Mesendoderm (in vitro differentiated cells): Measurements from ENCODE around the gene SLC25A44.

Experiments used
- DNase-seq: peaks from one replicate; pipeline ENCODE4 v3.0.0; 2013
- H2AK5ac ChIP-seq: 2 replicates; pipeline ENCODE4 v1.6.1; 2013; ENCODE audit warnings: low read length, inconsistent platforms
- H2BK120ac ChIP-seq: 2 replicates; pipeline ENCODE4 v1.6.1; 2013; ENCODE audit warnings: low read depth, mild to moderate bottlenecking, low read length, moderate library complexity, mixed read lengths
- H2BK15ac ChIP-seq: replicated peaks from 2 replicates; pipeline ENCODE4 v1.6.1; 2013; ENCODE audit warnings: low read depth, mild to moderate bottlenecking, moderate library complexity
- H2BK5ac ChIP-seq: 2 replicates; pipeline ENCODE4 v1.6.1; 2013; ENCODE audit warnings: low read length, inconsistent platforms
- H3K18ac ChIP-seq: 2 replicates; pipeline ENCODE4 v1.6.1; 2013; ENCODE audit warnings: mild to moderate bottlenecking, low read length, mixed read lengths
- H3K23ac ChIP-seq: one replicate; pipeline ENCODE4 v1.6.1; 2013; ENCODE audit warnings: low read length
- H3K27ac ChIP-seq: 2 replicates; pipeline ENCODE4 v1.5.1; 2013; ENCODE audit warnings: low read depth, mild to moderate bottlenecking, inconsistent platforms, low read length, moderate library complexity
- H3K27me3 ChIP-seq: 2 replicates; pipeline ENCODE4 v1.6.1; 2013; ENCODE audit warnings: low read length, control low read depth, mild to moderate bottlenecking, inconsistent platforms; ENCODE audit not compliant: insufficient read depth, poor library complexity
- H3K36me3 ChIP-seq: 2 replicates; pipeline ENCODE4 v1.6.1; 2013; ENCODE audit warnings: low read length, inconsistent platforms; ENCODE audit not compliant: control insufficient read depth, insufficient read depth
- H3K4ac ChIP-seq: one replicate; pipeline ENCODE4 v1.6.1; 2013; ENCODE audit warnings: low read depth, mild to moderate bottlenecking, low read length, moderate library complexity
- H3K4me1 ChIP-seq: 2 replicates; pipeline ENCODE4 v1.6.1; 2013; ENCODE audit warnings: low read depth, low read length, inconsistent platforms; ENCODE audit not compliant: control insufficient read depth
- H3K4me2 ChIP-seq: 2 replicates; pipeline ENCODE4 v1.6.1; 2013; ENCODE audit warnings: low read length
- H3K4me3 ChIP-seq: 2 replicates; pipeline ENCODE4 v1.5.1; 2013; ENCODE audit warnings: mild to moderate bottlenecking, low read length
- H3K56ac ChIP-seq: one replicate; pipeline ENCODE4 v1.6.1; 2013; ENCODE audit warnings: low read length
- H3K79me1 ChIP-seq: 2 replicates; pipeline ENCODE4 v1.6.1; 2013; ENCODE audit warnings: low read length, inconsistent platforms
- H3K79me2 ChIP-seq: 2 replicates; pipeline ENCODE4 v1.6.1; 2013; ENCODE audit warnings: mild to moderate bottlenecking, low read length; ENCODE audit not compliant: control insufficient read depth, insufficient read depth
- H3K9ac ChIP-seq: 2 replicates; pipeline ENCODE4 v1.6.1; 2013; ENCODE audit warnings: low read length, inconsistent platforms
- H4K5ac ChIP-seq: one replicate; pipeline ENCODE4 v1.6.1; 2013; ENCODE audit warnings: low read length
- H4K8ac ChIP-seq: one replicate; pipeline ENCODE4 v1.6.1; 2013; ENCODE audit warnings: low read depth, mild to moderate bottlenecking, control low read depth, low read length, moderate library complexity
- WGBS: extraction: QIAGEN DNeasy Blood & Tissue Kit; methylation state at CpG from one replicate; pipeline ENCODE4 v1.1.7; 2013; ENCODE audit warnings: low lambda C conversion rate, missing lambda C conversion rate; ENCODE audit not compliant: insufficient coverage; ENCODE audit errors: extremely low coverage; 5-methylcytosine and 5-hydroxymethylcytosine counted together

SLC25A44 gene

DNA sequence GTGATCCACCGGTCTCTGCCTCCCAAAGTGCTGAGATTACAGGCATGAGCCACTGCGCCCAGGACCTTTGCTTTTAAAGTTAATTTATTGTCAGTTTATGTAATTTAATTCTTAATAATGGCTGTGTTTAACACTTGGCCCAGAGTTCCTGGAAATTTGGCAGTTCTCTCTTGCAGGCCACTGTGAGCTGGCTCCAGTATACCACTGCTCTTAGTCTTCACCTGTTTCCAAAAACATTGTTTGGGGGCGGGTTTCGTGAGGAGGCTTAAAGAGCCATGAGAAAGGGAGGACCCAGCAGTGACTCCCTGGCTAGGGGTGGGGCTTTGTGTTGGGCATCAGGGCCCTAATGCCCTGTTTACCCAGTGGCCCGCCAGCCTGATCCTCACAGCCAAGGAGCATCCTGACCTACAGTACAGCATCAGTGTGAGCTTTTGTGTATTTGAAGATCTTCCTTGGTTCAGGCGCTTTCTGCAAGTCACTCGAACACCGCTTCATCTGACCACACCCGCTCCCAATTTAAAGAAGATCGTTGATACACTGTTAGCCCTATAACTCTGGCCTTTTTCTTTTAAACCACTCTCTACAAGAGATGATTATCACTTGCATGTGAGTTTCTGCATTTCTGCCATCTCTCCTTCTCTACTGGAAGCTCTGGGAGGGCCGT is 36.0 kb downstream of the SLC25A44 start:
- no peak overlapping the region for H3K27ac ChIP-seq
- H3K27me3 ChIP-seq, result no peaks in the 10 kb centered on the region
- no peak overlapping the region for H2BK120ac ChIP-seq
- no peak overlapping the region for H3K56ac ChIP-seq
- no peak overlapping the region for H3K4me3 ChIP-seq
- H3K4me1 ChIP-seq, result no peaks in the 10 kb centered on the region
- H3K9ac ChIP-seq, result no peak overlapping the region
- DNase-seq, result no peak
- no peaks in the 10 kb centered on the region for H3K79me1 ChIP-seq
- no peak overlapping the region for H2AK5ac ChIP-seq
- H2BK15ac ChIP-seq, result no peak overlapping the region
- H4K8ac ChIP-seq, result no peak overlapping the region
- no peak overlapping the region for H4K5ac ChIP-seq
- H3K4me2 ChIP-seq, result no peak overlapping the region
- no peak overlapping the region for H2BK5ac ChIP-seq
- no CpG with 5 or more reads among the region's 11 CpGs for WGBS
- H3K18ac ChIP-seq, result no peak overlapping the region
- no peak overlapping the region for H3K23ac ChIP-seq
- H3K79me2 ChIP-seq, result no peaks in the 10 kb centered on the region
- no peak overlapping the region for H3K4ac ChIP-seq
- H3K36me3 ChIP-seq, result peaks cover 2% of the 10 kb centered on the region

DNA sequence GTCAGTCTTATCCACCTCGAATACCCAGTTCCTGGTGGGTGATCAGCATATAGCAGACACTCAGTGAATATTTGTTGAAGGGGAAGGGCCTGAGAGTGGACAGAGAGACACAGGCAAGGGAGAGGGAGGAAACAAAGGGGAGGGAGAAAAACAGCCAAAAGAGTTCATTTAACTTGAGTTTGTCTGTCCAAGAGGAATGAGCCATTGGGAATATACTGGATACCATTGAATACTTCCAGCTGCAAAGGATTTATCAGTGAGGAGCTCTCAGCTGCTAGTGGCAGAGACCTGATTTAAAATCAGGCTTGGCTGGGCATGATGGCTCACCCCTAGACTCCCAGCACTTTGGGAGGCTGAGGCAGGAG is 36.6 kb downstream of the SLC25A44 start:
- no peak overlapping the region for H2BK15ac ChIP-seq
- no peaks in the 10 kb centered on the region for H3K79me1 ChIP-seq
- no peak for DNase-seq
- no peak overlapping the region for H3K27ac ChIP-seq
- H3K23ac ChIP-seq, result no peak overlapping the region
- H4K5ac ChIP-seq, result no peak overlapping the region
- no peak overlapping the region for H2BK5ac ChIP-seq
- no peak overlapping the region for H4K8ac ChIP-seq
- H3K36me3 ChIP-seq, result peaks cover 2% of the 10 kb centered on the region
- no peak overlapping the region for H3K18ac ChIP-seq
- H3K4me1 ChIP-seq, result no peaks in the 10 kb centered on the region
- no CpG with 5 or more reads among the region's 1 CpG for WGBS
- H3K4ac ChIP-seq, result no peak overlapping the region
- H3K9ac ChIP-seq, result no peak overlapping the region
- H3K56ac ChIP-seq, result no peak overlapping the region
- no peak overlapping the region for H3K4me2 ChIP-seq
- H3K27me3 ChIP-seq, result no peaks in the 10 kb centered on the region
- H2AK5ac ChIP-seq, result no peak overlapping the region
- no peaks in the 10 kb centered on the region for H3K79me2 ChIP-seq
- H3K4me3 ChIP-seq, result no peak overlapping the region
- H2BK120ac ChIP-seq, result no peak overlapping the region

DNA sequence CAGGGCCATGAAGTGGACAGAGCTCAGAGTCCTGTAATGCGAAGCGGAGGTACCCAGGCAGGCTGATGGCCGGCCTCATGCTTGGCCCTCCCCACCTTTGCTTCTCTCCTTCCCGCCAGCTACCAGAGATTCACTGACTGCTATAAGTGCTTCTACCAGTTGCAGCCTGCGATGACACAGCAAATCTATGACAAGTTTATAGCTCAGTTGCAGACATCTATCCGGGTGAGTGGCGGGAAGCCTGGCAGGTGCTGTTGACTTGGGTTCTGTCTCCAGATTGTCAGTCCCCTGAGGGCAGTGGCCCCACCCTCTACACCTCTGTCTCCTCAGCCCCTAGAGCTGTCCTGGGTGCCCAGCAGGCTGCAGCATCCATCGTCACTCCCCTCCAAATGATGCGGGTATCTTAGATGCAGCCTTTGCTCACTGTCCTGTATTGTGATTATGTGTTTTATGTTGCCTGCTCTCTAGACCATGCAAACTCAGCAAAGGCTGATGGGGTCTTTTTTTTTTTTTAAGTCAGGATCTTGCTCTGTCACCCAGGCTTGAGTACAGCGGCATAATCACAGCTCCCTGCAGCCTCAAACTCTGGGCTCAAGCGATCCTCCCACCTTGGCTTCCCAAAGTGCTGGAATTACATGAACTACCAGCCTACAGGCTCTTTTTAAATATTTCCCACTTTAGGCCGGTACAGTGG is 38.4 kb downstream of the SLC25A44 start:
- Histone ChIP-seq H3K79me2 (no peaks in the 10 kb centered on the region), H3K4ac (no peak overlapping the region), H2BK120ac (no peak overlapping the region), H3K27me3 (no peaks in the 10 kb centered on the region), H3K27ac (no peak overlapping the region), H2BK15ac (no peak overlapping the region), H3K4me1 (no peaks in the 10 kb centered on the region), H4K8ac (no peak overlapping the region), H2AK5ac (no peak overlapping the region), H3K23ac (no peak overlapping the region), H3K79me1 (no peaks in the 10 kb centered on the region), H3K4me3 (no peak overlapping the region), H3K36me3 (peaks cover 3% of the 10 kb centered on the region), H3K56ac (no peak overlapping the region), H3K4me2 (no peak overlapping the region), H2BK5ac (no peak overlapping the region), H4K5ac (no peak overlapping the region), H3K18ac (no peak overlapping the region), H3K9ac (no peak overlapping the region)
- no peak for DNase-seq
- no CpG with 5 or more reads among the region's 12 CpGs for WGBS

DNA sequence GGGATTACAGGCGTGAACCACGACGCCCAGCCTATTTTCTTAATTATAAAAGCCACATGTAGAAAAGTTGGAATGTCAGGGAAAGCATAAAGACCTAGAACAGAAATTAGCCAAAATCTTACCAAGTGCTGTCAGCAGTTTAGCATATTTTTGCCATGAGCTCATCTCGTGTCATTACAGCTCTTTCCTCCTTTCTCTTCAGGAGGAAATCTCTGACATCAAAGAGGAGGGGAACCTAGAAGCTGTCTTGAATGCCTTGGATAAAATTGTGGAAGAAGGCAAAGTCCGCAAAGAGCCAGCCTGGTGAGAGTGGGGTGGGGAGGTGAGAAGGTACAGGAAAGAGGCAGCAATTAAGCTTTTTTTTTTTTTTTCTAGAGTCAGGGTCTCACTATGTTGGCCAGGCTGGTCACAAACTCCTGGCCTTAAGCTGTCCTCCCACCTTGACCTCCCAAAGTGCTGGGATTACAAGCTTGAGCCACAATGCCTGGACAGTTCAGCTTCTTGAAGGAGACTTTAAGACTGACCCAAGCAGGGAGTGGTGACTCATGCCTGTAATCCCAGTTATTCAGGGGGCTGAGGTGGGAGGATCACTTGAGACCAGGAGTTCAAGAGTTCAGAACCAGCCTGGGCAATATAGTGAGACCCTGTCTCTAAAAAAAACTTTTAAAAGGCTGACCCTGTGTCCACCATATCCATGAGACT is 39.7 kb downstream of the SLC25A44 start:
- Histone ChIP-seq H3K79me1 (no peaks in the 10 kb centered on the region), H3K27ac (no peak overlapping the region), H3K9ac (no peak overlapping the region), H2BK5ac (no peak overlapping the region), H3K27me3 (no peaks in the 10 kb centered on the region), H3K4ac (no peak overlapping the region), H3K4me2 (no peak overlapping the region), H4K8ac (no peak overlapping the region), H4K5ac (no peak overlapping the region), H3K36me3 (peaks cover 6% of the 10 kb centered on the region), H3K23ac (no peak overlapping the region), H2BK15ac (no peak overlapping the region), H3K4me3 (no peak overlapping the region), H3K79me2 (no peaks in the 10 kb centered on the region), H2AK5ac (no peak overlapping the region), H2BK120ac (no peak overlapping the region), H3K56ac (no peak overlapping the region), H3K4me1 (no peaks in the 10 kb centered on the region), H3K18ac (no peak overlapping the region)
- peak; percentile 79 for DNase-seq
- no CpG with 5 or more reads among the region's 5 CpGs for WGBS

DNA sequence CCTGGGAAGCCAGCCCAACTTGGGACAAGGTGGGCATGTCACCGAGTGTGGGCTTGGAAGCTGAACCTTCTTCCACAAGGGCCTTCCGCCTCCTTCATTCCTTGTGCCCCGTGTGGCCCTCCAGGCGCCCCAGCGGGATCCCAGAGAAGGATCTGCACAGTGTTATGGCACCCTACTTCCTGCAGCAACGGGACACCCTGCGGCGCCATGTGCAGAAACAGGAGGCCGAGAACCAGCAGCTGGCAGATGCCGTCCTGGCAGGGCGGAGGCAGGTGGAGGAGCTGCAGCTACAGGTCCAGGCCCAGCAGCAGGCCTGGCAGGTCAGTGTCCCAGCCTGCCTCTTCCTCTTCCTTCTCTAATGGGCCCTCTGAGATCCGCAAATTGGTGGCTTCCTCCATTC is 42.3 kb downstream of the SLC25A44 start:
- Histone ChIP-seq H3K27me3 (no peaks in the 10 kb centered on the region), H3K4me2 (no peak overlapping the region), H2AK5ac (no peak overlapping the region), H3K56ac (no peak overlapping the region), H3K79me2 (no peaks in the 10 kb centered on the region), H2BK15ac (no peak overlapping the region), H4K8ac (no peak overlapping the region), H3K23ac (no peak overlapping the region), H3K4me3 (no peak overlapping the region), H3K9ac (no peak overlapping the region), H3K4ac (no peak overlapping the region), H2BK5ac (no peak overlapping the region), H2BK120ac (no peak overlapping the region), H3K18ac (no peak overlapping the region), H3K79me1 (no peaks in the 10 kb centered on the region), H4K5ac (no peak overlapping the region), H3K27ac (no peak overlapping the region), H3K4me1 (no peaks in the 10 kb centered on the region), H3K36me3 (peaks cover 6% of the 10 kb centered on the region)
- DNase-seq, result no peak
- WGBS, result no CpG with 5 or more reads among the region's 12 CpGs
